ENCODE data around the gene ENPP5.
A peak's percentile ranks its signal among the peaks of the same experiment; 100 is the strongest.
"Not testable (repeated sequence)": the region's sequence is repeated elsewhere in the genome, so short reads cannot be mapped to it uniquely, and the experiment has no call there.

The ENPP5 gene

DNA sequence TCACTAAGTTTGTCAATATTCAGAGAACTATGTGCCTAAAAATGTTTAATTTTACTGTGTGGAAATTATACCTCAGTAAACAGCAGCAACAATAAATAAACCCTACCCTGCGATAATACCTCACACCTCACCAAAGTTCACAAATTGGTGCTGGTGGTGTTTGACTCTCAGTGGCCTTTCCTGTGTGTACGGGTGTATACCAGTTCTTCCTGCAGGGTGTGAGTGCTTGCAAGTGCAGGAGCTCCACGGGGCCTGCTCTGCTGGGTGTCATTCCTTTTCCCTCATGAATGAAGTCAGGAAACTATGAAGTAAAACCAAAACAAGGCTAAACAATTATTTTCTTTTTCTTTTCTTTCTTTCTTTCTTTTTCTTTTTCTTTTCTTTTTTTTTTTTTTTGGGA is 4.1 kb upstream of the ENPP5 start:
- DNase-seq (ENCODE audit: low spot score): no peak

DNA sequence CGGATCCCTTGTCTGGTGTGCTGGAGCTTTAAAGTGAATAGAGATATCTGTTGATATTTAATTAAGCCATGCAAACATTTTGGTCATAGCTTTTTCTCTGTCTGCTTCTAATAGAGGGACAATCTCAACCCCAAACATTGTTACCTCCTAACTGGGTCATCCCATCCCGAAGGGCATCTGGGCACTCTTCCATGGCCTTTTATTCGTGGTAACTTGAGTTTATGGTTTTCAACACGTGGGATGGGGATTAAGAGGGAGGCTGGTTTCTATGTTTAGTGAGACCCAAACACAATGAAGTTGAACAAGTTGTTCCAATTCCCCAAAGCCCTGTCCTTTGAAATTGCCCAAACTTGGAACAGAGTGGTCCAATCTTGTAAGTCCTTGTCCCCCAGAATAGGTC is 1.4 kb upstream of the ENPP5 start:
- DNase-seq (ENCODE audit: low spot score): no peak

DNA sequence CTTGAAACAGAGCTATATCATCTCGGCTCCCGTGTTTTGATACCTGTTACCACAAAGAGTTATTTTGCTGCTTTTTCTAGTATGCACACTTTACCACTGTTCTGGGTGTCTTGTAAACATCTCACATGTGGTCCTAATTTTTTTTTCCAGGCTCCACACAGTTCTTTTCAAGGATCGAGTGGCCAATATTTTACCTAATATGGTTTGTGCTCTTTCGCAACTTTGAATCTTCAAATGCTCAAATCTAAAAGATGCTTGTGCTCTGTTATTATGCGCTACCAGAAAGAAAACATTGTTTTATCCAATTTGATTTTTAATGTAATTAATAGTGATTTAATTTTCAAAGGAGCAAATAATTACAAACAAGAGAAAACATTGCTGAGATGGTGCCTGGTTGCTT is 10.7 kb downstream of the ENPP5 start:
- no peak for DNase-seq (ENCODE audit: low spot score)

DNA sequence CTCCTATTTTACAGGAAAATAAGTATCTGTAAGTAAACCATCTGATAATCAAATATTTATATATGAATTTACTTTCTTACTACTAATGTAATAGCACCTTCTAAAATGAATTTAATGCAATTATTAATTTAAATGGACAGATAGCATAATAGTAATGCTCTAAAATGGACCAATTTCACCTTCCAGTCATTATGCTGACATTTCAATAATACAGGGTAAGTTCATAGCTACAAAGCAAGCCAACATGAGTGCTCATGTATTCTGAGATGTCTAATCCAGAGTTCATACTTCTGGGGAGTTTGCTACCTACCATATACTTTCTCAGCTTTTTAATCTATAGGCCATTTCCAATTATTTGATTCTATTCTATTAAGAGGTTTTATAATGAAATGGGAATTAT is 11.6 kb downstream of the ENPP5 start:
- DNase-seq (ENCODE audit: low spot score): no peak

DNA sequence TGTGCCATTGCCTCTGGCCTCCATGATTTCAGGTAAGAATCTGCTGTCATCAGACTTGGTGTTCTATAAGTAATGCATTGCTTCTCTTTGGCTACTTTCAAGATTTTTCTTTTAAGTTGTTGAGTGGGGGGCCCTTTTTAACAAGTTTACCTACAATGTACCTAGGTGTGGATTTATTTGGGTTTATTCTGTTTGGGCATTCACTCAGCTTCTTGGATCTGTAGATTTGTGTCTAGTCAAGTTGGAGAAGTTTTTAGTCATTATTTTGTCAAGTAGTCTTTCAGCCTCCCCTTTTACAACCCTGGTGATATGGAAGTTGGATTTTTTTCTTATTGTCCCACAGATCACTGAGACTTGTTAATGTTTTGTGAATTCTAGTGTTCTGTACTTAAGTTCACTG is 14.1 kb downstream of the ENPP5 start:
- DNase-seq (ENCODE audit: low spot score): no peak

DNA sequence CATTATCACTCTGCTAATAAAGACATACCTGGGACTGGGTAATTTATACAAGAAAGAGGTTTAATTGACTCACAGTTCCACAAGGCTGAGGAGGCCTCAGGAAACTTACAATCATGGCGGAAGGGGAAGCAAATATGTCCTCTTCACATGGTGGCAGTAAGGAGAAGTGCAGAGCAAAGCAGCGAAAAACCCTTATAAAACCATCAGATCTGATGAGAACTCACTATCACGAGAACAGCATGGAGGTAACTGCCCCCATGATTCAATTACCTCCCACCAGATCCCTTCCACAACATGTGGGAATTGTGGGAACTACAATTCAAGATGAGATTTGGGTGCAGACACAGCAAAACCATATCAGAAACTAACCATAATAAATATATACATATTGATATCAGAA is 21.7 kb downstream of the ENPP5 start:
- DNase-seq (ENCODE audit: low spot score): not testable (repeated sequence)

DNA sequence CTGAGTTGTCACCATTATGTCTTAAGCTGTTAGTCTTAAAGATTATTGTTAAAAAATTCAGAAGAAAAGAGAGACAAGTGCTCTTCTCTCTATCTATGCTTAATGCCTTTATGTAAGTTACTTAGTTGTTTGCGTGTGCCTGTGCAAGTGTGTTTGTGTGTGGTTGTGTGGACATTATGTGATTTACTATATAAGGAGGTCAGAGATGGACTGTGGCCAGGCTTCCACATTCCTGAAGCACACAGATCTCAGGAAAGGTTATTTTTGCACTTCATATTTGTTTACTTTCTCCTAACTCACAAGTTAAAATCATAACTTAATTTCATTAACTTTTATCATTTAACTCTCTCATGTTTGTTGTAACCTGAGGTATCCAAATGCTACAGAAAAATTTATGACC is 26.5 kb downstream of the ENPP5 start:
- no peak for DNase-seq (ENCODE audit: low spot score)

DNA sequence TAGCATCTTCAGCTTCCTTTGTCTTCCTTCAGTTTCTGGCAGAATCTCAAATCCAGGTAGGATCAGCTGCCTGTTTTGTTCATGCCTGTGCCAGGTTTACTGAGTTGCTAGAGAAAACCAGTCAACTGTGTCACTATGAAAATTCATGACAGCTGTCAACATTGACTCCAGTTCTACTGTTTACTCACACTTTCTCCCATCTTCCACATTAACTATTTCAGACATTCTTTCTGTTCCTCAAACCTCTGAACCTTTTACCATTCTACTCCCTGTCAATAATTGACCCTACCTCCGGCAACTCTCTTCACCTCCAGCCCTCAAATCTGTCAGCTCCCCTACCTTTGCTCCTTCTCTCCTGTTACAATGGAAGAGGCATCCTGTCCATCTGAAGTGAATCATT is 32.5 kb downstream of the ENPP5 start:
- DNase-seq (ENCODE audit: low spot score): no peak

DNA sequence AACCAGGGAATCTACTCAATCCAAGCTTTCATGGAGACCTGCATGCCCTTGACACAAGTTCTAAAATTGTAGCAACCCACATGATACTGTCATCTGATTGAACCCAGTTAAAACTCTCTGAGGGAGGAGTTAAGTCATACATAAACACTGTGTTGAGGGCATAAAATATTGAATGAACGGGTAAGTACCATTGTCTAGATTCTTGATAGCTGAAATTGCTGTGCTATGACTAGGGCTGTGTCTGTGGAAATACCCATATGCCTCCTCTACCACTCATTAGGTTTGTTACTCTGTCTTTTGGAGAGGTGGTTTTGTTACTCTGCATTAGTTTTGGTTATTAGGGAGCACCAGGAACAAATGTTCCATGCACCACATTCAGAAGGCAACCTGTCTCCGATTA is 33.4 kb downstream of the ENPP5 start:
- DNase-seq (ENCODE audit: low spot score): no peak

DNA sequence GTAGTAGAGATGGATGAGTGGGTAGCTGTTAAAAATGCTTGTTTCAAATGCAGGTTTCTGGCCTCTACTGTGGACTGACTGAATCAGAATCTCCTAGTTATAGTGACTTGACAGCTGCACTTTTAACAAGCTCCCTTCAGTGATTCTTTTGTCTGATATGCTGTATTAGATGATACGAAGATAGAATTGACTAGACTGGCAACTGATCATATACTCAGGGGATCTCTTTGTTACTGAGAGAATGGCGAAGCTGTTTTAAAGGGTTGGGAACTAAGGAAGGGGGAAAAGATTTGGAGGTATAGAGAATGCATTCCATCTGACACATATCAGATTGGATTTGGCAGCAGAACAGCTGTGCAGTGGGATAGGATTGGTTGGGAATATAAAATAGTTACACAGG is 33.9 kb downstream of the ENPP5 start:
- DNase-seq (ENCODE audit: low spot score): no peak

DNA sequence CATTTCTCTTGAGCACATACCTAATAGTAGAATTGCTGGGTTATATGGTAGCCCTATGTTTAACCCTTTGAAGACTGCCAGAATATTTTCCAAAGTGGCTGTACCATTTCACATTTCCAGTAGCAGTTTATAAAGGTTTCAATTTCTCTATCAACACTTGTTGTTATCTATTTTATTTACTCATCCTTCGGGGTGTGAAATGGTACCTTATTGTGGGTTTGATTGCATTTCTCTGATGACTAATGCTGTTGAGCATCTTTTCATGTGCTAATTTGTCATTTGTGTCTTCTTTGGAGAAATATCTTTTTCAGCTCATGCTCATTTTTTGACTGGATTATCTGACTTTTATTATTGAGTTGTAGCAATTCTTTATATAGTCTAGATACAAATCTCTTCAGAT is 35.6 kb downstream of the ENPP5 start:
- DNase-seq (ENCODE audit: low spot score): no peak

DNA sequence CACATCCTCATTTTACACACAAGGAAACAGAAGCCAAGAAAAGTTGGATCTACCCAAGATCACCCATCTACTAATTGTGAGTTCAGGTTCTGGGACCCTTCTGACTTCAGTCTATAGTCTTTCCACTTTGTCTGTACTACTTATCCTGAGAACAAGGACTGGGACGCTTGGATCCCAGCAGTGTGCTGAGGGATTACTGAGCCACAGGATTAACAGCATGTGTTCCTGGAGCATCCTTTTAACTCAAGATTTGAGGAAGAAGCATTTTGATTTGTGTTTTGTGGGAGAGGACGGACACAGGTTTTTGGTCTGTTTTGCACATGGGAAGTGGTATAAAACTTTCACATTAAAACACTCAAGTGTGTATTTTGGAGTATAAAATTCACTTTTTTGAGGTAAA is 36.6 kb downstream of the ENPP5 start:
- no peak for DNase-seq (ENCODE audit: low spot score)

DNA sequence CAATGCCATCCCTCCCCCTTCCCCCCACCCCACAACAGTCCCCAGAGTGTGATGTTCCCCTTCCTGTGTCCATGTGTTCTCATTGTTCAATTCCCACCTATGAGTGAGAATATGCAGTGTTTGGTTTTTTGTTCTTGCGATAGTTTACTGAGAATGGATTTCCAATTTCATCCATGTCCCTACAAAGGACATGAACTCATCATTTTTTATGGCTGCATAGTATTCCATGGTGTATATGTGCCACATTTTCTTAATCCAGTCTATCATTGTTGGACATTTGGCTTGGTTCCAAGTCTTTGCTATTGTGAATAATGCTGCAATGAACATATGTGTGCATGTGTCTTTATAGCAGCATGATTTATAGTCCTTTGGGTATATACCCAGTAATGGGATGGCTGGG is 39.5 kb downstream of the ENPP5 start:
- DNase-seq (ENCODE audit: low spot score): not testable (repeated sequence)

DNA sequence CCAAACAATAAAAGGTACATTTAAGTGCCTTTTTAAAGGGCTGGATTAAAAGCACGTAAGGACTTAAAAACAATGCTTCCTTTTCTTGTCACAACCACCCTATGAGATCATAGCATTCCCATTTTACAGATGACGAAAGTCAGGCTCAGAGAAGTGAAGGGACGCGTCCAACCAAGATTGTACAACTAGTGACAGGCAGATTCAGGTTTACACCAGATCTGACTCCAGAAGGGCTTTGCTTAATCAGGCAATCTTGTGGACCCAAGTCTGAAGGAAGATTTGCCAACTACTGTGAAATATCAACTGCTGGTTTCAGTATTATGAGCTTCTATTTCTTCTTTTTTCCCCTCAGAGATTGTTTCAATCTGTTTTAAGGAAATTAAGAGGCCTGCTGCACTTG is 40.1 kb downstream of the ENPP5 start:
- DNase-seq (ENCODE audit: low spot score): no peak

DNA sequence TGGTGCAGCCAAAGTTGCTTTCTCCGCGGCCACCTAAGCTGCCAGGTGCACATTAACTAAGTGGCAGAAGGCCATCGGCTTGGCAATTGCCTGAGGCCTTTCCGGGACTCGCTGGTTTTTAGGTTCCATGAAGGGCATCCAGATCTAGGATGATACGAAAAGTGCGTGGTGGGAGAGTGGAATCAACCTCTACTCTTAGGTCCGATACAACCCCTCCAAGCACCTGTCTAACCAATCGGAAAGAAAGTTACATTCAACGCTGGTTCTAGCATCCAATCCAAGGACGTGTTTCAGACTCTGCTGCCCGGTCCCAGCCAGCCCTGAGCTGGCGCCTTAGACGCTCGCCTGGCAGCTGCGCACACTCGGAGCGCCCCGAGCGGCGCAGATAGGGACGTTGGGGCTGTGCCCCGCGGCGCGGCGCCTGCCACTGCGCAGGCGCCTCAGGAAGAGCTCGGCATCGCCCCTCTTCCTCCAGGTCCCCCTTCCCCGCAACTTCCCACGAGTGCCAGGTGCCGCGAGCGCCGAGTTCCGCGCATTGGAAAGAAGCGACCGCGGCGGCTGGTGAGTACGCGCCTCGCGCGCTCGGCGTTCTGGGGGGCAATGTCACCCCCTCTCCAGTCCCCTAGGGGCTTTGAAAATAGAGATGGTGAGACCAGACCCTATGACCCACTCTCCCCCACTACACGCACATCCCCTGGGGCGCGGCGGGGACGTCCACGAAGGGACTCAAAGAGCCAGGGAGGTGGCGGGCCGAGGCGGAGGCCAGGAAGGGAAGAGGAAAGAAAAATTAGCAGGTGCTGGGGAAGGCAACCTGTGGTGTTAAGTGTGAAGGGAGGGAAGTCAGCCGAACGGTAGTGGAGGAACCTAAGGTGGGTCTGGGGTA is 40.9 kb downstream of the ENPP5 start, which contains the start of gene ENPP4:
TSS of gene ENPP4 (plus strand) at position 361 of the 883 bp plus-strand sequence. CDS start 9,595 bp downstream, outside the sequence.
- peak; percentile 93 for DNase-seq (ENCODE audit: low spot score)

DNA sequence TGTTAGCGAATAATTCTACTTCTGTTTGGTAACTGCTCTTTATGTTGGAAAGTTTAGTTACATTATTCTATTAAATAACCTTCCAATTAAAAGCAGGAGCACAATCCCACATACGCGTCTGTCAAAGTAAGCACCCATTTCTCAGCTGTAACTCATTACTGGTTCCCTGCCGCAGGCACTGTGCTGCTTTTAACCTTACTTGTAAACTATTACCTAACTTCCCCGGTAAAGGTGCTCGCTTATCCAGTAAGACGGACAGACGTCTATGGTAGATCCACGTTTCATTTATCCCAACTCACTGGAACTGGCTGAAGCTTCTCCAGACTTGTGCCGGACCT is 41.5 kb downstream of the ENPP5 start:
- no peak for DNase-seq (ENCODE audit: low spot score)

DNA sequence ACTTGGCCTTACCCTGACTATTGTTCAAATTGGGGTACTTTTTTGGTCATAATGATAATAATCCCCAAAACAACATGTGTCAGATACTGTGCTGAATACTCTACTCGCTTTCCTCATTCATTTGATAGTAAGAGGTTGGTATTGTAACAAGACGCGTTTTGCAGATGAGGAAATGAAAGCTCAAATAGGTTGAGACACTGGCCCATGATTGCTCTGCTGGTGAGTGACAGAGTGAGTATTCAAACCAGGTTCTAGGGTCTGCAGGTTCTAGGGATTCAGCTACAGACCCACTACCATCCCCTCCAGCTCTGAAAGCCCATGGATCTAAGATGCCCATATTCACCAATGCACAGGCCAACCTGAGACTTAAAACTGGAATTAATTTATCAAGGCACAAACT is 42.3 kb downstream of the ENPP5 start:
- no peak for DNase-seq (ENCODE audit: low spot score)

DNA sequence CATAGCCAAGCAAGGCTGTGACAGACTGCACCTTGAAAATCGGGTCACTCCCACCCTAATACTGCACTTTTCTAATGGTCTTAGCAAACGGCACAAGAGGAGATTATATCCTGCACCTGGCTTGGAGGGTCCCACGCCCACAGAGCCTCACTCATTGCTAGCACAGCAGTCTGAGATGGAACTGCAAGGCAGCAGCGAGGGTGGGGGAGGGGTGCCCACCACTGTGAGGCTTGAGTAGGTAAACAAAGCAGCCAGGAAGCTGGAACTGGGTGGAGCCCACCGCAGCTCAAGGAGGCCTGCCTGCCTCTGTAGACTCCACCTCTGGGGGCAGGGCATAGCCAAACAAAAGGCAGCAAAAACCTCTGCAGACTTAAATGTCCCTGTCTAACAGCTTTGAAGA is 51.1 kb downstream of the ENPP5 start:
- DNase-seq (ENCODE audit: low spot score): not testable (repeated sequence)

DNA sequence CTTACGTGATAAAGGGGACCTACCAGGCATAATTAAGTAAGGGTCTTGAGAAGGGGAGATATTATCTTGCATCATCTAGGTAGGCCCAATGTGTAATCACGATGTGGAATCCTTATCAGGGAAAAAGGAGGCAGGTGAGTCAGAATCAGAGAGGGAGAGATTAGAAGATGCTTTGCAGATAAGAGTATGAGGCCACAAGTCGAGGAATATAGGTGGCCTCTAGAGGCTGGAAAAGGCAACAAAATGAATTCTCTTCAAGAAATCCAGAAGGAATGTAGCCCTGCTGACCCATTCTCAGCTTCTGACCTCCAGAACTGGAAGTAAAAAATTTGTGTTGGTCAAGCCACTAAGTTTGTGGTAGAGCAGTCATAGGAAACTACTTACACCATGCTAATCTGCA is 51.9 kb downstream of the ENPP5 start:
- no peak for DNase-seq (ENCODE audit: low spot score)

DNA sequence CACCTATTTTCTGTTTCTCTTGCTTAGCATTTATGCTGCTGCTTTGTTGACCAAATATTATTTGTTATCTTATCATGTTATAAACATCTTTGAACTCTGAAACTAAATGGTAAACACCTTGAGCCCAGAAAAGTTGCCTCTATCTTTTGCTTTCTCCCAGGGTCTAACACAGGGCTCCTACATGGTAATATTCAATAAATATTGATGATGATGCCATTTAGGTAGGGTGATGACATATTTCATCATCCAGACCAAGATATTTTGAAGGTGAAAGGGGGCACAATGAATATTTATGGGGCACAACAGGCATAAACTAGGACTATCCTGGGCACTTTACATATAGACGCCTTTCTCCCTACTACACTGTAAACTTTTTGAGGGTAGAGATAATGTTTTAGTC is 52.6 kb downstream of the ENPP5 start:
- DNase-seq (ENCODE audit: low spot score): no peak

DNA sequence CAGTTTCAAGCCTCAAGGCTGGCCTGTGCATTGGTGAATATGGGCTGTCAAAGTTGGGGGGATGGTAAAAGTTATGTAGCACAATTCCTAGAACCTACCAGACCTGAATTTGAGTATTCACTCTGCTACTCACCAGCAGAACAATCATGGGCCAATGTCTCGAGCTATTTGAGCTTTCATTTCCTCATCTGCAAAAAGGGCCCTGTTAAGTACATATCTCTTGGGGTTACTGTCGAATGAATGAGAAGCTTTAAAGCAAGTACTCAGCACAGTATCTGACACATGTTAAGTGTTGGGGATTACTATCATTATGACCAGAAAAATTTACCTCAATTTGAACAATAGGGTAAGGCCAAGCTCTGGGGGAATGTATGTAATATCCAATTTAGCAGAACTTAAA is 54.5 kb downstream of the ENPP5 start:
- DNase-seq (ENCODE audit: low spot score): no peak

DNA sequence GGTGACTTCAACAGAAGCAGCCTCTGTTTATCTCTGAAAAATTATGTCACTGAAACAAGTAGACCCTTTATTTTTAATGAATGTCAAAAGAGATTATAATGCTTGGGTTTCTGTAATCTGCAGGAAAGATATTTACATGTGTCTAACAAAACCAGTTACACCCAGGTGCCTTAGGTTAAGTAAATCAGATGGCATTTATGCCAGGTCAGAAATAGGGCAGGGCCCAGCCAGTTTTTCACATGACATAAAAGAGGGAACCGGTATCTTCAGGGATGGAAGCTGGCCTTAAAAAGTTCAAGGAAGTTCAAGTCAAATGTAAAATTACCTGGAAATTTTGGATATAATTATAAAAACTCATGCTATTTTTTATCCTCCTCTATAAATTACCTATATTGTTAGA is 55.1 kb downstream of the ENPP5 start:
- no peak for DNase-seq (ENCODE audit: low spot score)

DNA sequence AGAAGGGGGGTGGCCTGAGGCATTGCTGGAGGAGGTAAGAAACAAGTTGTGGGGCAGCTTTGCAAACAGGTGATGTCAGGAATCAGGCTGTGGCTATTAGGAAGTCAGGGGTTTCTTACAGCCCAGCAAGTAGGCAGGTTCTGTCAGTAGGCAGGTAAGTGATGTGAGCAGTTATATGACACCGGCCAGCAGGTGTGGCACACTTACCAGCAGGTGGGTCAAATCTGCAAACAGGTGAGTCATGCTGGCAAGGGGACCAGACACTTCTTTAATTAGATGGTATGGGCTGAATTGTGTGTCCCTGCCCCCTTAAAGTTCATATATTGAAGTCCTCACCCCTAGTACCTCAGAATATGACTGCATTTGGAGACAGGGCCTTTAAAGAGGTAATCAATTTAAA is 57.4 kb downstream of the ENPP5 start:
- DNase-seq (ENCODE audit: low spot score): no peak

All from CD4-positive, alpha-beta T cell treated with Interleukin-6 at 100 ng/mL for 8 hours (primary cell).